MM.1S (cell line): ENCODE measurements around the gene DNAJB5.

ENCODE experiments used
- DNase-seq: peaks from one replicate; pipeline ENCODE4 v3.0.0-alpha.2; 2015
- H2AFZ ChIP-seq: fragments of 300-600 bp; sonication (generic); 2 replicates; pipeline ENCODE4 v1.6.0; 2016; ENCODE audit warnings: antibody characterized with exemption, low read length
- H3F3A ChIP-seq: fragments of 300-600 bp; sonication (generic); 2 replicates; pipeline ENCODE4 v1.6.1; 2016; ENCODE audit warnings: mild to moderate bottlenecking, antibody characterized with exemption, low read length, moderate library complexity, mixed read lengths; ENCODE audit not compliant: insufficient read depth
- H3K27ac ChIP-seq: fragments of 300-600 bp; sonication (generic); 2 replicates; pipeline ENCODE4 v1.5.1; 2016; ENCODE audit warnings: mild to moderate bottlenecking, low read length
- H3K27me3 ChIP-seq: fragments of 300-600 bp; sonication (generic); replicated peaks from 2 replicates; pipeline ENCODE4 v1.6.0; 2016; ENCODE audit warnings: low read length; ENCODE audit not compliant: insufficient read depth
- H3K36me3 ChIP-seq: fragments of 300-600 bp; sonication (generic); replicated peaks from 2 replicates; pipeline ENCODE4 v1.6.1; 2016; ENCODE audit warnings: mild to moderate bottlenecking, low read length, mixed read lengths; ENCODE audit not compliant: insufficient read depth
- H3K4me1 ChIP-seq: fragments of 300-600 bp; sonication (generic); 2 replicates; pipeline ENCODE4 v1.6.1; 2016; ENCODE audit warnings: low read length, mixed read lengths
- H3K4me2 ChIP-seq: fragments of 300-600 bp; sonication (generic); 2 replicates; pipeline ENCODE4 v1.6.0; 2016; ENCODE audit warnings: low read depth, low read length
- H3K4me3 ChIP-seq: fragments of 300-600 bp; sonication (generic); 2 replicates; pipeline ENCODE4 v1.5.1; 2016; ENCODE audit warnings: low read length, mixed read lengths
- H3K79me2 ChIP-seq: fragments of 300-600 bp; sonication (generic); 2 replicates; pipeline ENCODE4 v1.6.1; 2016; ENCODE audit warnings: mixed run types, low read length, mixed read lengths
- H3K9ac ChIP-seq: fragments of 300-600 bp; sonication (generic); 2 replicates; pipeline ENCODE4 v1.6.1; 2016; ENCODE audit warnings: low read length, mixed read lengths
- H3K9me2 ChIP-seq: fragments of 300-600 bp; sonication (generic); replicated peaks from 2 replicates; pipeline ENCODE4 v1.6.1; 2016; ENCODE audit warnings: mild to moderate bottlenecking, low read length, mixed read lengths; ENCODE audit not compliant: insufficient read depth
- H3K9me3 ChIP-seq: fragments of 300-600 bp; sonication (generic); replicated peaks from 2 replicates; pipeline ENCODE4 v1.6.1; 2016; ENCODE audit warnings: mild to moderate bottlenecking, low read length, mixed read lengths; ENCODE audit not compliant: insufficient read depth
- H4K20me1 ChIP-seq: fragments of 300-600 bp; sonication (generic); 2 replicates; pipeline ENCODE4 v1.6.1; 2016; ENCODE audit warnings: mild to moderate bottlenecking, low read length, moderate library complexity, mixed read lengths; ENCODE audit not compliant: insufficient read depth
- CTCF ChIP-seq: fragments of 300-600 bp; sonication (generic); IDR thresholded peaks from 2 replicates; pipeline ENCODE4 v1.5.1; 2016; ENCODE audit warnings: antibody characterized with exemption, low read length, mixed read lengths
- EZH2 ChIP-seq: fragments of 300-600 bp; sonication (generic); optimal IDR thresholded peaks from 2 replicates; pipeline ENCODE3; 2017; ENCODE audit warnings: low read depth, mild to moderate bottlenecking, antibody characterized with exemption, low read length, mixed read lengths
- EZH2phosphoT487 ChIP-seq: fragments of 300-600 bp; sonication (generic); IDR thresholded peaks from 2 replicates; pipeline ENCODE4 v1.6.1; 2018; ENCODE audit warnings: antibody characterized with exemption, low read length

Gene DNAJB5

DNA sequence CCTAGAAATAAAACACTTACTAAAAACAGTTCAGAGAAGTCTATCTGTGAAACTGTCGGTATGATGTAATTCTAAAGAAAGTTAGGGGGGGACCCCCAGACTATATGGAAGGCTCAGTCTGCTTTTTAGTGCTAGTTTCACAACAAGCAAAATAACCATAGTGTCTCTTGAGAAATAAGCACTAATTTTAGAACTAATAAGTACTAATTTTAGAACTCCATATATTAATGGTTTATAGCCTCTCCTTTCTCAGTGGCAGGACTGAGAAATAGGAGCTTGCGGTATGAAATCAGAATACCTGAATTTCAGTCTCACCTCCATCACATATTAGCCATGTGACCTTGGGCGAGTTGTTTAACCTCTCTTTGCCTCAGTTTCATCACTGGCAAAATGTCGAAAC, 32.9 kb upstream of the DNAJB5 start:
- Histone ChIP-seq H3K27ac (no peak overlapping the region), H2AFZ (no peak overlapping the region), H3K27me3 (peaks cover 30% of the 10 kb centered on the region; the same call in 1 of the 2 replicates), H3K9me3 (no peaks in the 10 kb centered on the region), H3K36me3 (no peaks in the 10 kb centered on the region), H3K4me3 (no peak overlapping the region), H3K9ac (no peak overlapping the region), H3K9me2 (no peaks in the 10 kb centered on the region), H3K4me2 (no peak overlapping the region), H3F3A (no peaks in the 10 kb centered on the region), H4K20me1 (no peaks in the 10 kb centered on the region), H3K79me2 (no peaks in the 10 kb centered on the region), H3K4me1 (no peaks in the 10 kb centered on the region)
- no peak for DNase-seq
- TF ChIP-seq EZH2phosphoT487 (no peak), CTCF (no peak), EZH2 (no peak)

GRCh38 chr9:34957492-34958410, 31.8 kb upstream of the DNAJB5 start, which contains the start of gene PHF24:
PHF24 (plus strand) TSS chr9:34958285; CDS start chr9:34971299, 13,014 bp downstream.
- peak within 1 kb of the TSS; percentile 75; the same call in 1 of the 2 replicates for H3K4me2 ChIP-seq
- H3F3A ChIP-seq, result no peaks in the 10 kb centered on the region
- peak within 1 kb of the TSS; percentile 50 for H3K4me3 ChIP-seq
- H3K9ac ChIP-seq, result no peak within 1 kb of the TSS
- peaks cover 30% of the 10 kb centered on the region; the same call in 1 of the 2 replicates for H3K27me3 ChIP-seq
- H2AFZ ChIP-seq, result no peak within 1 kb of the TSS
- no peaks in the 10 kb centered on the region for H3K9me3 ChIP-seq
- no peaks in the 10 kb centered on the region for H3K36me3 ChIP-seq
- DNase-seq, result peak; percentile 44
- no peak for TF ChIP-seq EZH2phosphoT487
- no peak for TF ChIP-seq CTCF
- TF ChIP-seq EZH2, result no peak
- H3K79me2 ChIP-seq, result no peaks in the 10 kb centered on the region
- H3K9me2 ChIP-seq, result no peaks in the 10 kb centered on the region
- no peak within 1 kb of the TSS for H3K27ac ChIP-seq
- H4K20me1 ChIP-seq, result no peaks in the 10 kb centered on the region
- H3K4me1 ChIP-seq, result no peaks in the 10 kb centered on the region

DNA sequence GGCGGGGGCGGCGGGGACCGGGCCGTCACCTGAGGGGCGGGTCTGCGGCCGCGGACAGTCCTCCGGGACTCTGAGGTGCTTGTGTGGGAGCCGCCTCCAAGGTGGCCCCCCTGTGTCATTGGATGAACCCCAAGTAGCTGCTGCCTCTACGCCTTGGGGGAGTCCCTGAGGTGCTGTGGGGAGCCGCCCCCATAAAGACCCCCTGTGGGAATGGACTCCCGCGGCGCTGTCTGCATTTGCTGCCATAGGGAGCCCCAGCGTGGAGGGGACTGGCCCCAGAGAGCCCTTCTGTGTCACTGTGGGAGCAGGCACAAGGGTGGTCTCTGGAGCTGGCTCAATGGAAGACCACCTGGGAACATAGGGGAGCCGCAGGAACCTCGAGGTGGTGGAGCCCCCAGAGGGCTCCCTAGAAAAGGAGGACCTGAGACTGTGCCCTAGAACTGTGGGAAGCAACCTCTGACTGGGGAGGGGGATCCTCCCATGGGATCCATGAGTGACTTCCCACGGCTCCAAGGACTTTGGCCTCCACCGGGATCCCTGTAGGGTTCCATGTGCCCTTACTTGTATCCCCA, 31.0 kb upstream of the DNAJB5 start:
- no peaks in the 10 kb centered on the region for H3K36me3 ChIP-seq
- TF ChIP-seq EZH2, result no peak
- TF ChIP-seq CTCF, result no peak
- no peak for TF ChIP-seq EZH2phosphoT487
- H3F3A ChIP-seq, result no peaks in the 10 kb centered on the region
- H3K9ac ChIP-seq, result no peak overlapping the region
- no peaks in the 10 kb centered on the region for H3K9me3 ChIP-seq
- H3K4me1 ChIP-seq, result no peaks in the 10 kb centered on the region
- no peaks in the 10 kb centered on the region for H3K9me2 ChIP-seq
- no peak overlapping the region for H3K27ac ChIP-seq
- peak overlapping the region; percentile 50 for H3K4me3 ChIP-seq
- H2AFZ ChIP-seq, result no peak overlapping the region
- no peak for DNase-seq
- no peaks in the 10 kb centered on the region for H3K79me2 ChIP-seq
- H3K4me2 ChIP-seq, result peak overlapping the region; percentile 75; the same call in 1 of the 2 replicates
- H4K20me1 ChIP-seq, result no peaks in the 10 kb centered on the region
- H3K27me3 ChIP-seq, result peaks cover 30% of the 10 kb centered on the region; the same call in 1 of the 2 replicates
